SW 1271 (cell line): Measurements from ENCODE around the gene SLC29A1.

Source experiments
- DNase-seq, 2 experiments: peaks; one replicate each; lab custom pipeline; 2025; lab: John Stamatoyannopoulos, UW

The SLC29A1 gene

DNA sequence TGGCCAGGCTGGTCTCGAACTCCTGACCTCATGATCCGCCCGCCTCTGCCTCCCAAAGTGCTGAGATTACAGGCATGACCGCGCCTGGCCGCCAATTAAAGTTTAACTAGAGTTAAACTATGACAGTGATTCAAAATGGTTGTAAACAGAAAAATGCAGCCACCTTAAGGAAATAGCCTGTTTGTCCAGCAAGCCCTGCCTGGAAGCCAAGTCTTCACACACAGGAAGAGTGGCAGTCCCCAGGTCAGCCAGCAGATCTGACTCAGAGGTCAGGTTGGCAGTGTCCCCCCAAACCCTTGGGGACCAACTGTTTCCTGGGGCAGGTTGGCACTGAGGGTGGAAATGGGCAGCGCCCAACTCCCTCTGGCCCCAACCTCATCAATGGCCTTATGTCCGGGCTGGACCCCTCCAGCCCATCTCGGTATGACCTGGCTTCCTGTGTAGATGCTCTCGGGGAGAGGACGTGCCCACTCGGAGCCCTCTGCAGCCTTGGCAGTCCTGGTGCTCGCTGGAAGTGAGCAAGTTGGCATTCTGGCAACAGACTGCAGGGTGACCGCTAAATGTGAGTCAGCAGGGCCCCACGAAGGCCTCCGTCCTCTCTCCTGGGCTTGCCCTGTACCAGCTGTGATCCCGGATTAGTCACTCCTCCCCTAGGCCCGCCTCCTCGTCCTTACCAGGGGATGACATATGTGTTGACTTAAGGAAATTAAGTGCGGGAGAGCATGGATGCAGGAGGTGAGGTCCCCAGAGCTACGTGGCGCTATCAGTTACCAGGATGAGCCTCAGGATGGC is 13.8 kb downstream of the SLC29A1 start:
- DNase-seq: peak; percentile 98

DNA sequence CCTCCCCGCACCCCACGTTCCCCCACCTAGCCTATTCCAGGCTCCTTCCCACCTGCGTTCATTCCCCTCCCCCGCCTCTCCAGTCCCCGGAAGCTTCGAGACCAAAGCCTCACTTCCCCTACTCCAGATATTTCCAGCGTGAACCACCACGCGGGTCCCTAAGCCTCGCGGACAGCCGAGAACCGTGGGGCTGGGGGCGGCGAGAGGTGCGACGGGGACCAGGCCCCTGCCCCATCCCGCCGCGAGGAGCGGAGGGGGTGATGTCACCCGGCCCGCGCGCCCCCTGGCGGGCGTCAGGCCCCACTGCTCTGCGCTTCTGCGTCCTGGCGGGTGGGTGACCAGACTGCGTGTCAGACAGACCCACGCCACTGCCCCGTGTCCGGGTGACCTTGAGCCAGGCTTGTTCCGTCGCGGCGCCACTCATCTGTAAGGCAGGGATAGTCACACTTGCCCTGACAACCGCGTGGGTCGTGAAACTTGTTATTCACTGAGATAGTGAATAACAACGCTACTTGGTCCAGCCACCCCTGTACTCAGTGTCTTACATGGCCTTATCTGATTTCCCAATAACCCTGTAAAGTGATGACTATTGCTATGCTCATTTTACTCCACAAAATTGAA is 14.5 kb downstream of the SLC29A1 start:
- peak in 1 of 2 experiments; percentile 71 for DNase-seq

DNA sequence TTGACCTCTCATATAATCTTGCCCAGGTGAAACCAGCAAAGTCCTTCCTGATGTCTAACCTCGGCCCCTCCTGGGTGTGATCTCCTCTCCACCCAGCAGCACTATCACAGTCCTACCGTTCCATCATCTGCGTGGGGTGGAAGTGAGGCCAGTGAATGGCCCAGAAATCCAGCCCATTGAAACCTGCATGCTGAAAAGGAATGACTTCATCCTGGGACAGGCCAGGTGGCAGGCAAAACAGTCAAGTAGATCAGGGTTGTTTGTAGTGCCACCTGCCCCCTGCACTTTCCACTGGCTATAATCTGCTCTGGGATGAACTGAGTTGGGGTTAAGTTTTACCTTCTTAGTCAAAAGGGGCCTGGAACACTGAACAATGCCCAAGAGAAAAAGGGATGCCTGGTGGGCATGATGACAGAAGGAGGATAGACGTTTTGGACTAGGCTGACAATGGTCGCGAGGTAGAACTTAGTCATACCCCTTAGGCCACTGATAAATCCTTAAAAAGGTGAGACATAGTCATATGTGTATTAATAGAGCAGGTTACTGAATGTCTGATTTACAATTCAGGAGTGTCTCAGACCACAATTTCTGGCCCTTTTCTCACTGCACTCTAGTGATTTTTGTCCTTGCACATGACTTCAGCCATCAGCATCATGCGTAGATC is 15.4 kb downstream of the SLC29A1 start:
- no peak for DNase-seq

DNA sequence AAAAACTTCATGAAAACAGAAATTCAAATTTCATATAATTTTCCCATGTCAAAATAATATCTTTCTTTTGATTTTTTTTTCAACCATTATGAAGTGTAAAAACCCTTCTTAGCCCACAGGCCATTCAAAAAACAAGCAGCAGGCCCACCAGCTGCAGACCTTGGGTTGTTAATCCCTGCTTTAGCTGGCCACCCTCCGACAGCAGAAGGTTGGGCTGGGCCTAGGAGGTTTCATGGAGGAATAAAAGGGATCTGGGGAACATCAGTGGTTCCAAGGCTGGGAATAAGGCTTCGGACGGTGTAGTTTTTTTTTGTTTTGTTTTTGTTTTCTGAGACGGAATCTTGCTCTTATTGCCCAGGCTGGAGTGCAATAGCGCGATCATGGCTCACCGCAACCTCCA is 19.9 kb downstream of the SLC29A1 start:
- no peak for DNase-seq

DNA sequence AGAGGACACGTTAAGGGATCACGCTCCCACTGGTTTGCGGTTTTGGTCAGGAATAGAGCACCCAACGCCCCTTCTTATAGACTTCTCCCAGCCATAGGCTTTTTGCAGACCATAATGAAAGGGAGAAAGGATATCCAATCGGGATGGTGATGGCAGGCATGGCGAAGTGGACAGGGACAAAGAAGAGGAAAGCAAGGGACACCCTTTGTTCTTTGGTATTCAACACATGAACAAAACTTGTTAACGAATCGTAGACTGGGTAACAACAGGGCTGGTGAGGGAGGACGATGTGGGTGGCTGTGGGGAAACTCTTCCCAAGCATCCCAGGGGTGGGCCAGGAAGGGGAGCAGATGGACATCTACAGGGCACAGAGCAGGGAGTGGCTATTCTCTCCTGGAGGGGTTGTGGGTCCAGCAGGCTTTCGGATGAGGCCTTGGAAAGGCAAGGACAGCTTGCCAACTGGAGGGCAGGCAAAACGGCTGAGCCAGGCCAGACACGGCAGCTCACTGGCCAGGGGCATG is 22.1 kb downstream of the SLC29A1 start:
- DNase-seq: no peak

DNA sequence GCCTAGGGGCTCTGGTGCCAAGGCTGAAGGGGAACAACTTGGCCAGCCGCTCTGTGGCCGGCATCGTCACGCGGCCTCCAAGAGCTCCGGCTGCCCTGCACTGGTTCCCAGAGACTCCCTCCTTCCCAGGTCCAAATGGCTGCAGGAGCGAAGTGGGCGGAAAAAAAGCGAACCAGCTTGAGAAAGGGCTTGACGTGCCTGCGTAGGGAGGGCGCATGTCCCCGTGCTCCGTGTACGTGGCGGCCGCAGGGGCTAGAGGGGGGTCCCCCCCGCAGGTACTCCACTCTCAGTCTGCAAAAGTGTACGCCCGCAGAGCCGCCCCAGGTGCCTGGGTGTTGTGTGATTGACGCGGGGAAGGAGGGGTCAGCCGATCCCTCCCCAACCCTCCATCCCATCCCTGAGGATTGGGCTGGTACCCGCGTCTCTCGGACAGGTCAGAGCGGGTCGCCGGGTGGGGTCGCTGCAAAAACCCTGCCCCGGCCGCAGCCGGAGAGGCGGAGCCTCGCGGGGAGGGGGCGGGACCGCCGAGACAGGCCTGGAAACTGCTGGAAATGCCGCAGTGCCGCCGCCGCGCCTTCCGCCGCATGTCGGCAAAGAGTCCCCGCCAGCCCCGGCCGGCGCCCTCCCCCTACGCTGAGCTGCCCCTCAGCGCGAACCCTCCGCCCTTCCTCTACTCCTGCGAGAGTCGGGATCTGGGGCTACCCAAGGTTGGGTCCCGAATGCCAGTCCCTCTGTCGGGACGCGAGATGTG is 22.7 kb downstream of the SLC29A1 start:
- DNase-seq: peak; percentile 45 to 70

DNA sequence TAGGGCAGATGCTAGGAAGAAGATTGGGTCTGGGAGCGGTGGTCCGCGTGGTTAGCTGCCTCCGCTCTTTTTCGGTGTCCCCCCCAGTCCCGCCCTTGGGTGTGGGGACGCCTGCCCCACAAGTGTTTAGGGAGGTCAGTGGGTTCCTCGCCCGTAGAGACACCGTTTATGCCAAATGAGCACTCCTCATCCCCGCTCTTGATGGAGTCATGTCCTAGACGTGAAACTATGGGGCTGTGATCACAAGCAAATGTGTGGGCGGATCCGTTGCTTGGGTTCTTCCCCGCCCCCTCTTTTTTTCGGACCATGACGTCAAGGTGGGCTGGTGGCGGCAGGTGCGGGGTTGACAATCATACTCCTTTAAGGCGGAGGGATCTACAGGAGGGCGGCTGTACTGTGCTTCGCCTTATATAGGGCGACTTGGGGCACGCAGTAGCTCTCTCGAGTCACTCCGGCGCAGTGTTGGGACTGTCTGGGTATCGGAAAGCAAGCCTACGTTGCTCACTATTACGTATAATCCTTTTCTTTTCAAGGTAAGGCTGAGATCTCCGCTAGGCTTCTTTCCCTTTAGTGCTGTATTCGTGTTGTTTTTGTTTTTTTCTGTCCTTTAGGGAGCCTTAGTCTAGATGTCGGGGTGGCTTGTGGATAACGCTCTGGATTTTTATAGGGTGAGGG is 23.4 kb downstream of the SLC29A1 start, which contains the start of gene HSP90AB1:
Gene HSP90AB1, plus strand, starts transcription at position 439 of the 675 bp plus-strand sequence. CDS start 1,529 bp downstream, outside the sequence.
- DNase-seq: peak; percentile 93 to 98

DNA sequence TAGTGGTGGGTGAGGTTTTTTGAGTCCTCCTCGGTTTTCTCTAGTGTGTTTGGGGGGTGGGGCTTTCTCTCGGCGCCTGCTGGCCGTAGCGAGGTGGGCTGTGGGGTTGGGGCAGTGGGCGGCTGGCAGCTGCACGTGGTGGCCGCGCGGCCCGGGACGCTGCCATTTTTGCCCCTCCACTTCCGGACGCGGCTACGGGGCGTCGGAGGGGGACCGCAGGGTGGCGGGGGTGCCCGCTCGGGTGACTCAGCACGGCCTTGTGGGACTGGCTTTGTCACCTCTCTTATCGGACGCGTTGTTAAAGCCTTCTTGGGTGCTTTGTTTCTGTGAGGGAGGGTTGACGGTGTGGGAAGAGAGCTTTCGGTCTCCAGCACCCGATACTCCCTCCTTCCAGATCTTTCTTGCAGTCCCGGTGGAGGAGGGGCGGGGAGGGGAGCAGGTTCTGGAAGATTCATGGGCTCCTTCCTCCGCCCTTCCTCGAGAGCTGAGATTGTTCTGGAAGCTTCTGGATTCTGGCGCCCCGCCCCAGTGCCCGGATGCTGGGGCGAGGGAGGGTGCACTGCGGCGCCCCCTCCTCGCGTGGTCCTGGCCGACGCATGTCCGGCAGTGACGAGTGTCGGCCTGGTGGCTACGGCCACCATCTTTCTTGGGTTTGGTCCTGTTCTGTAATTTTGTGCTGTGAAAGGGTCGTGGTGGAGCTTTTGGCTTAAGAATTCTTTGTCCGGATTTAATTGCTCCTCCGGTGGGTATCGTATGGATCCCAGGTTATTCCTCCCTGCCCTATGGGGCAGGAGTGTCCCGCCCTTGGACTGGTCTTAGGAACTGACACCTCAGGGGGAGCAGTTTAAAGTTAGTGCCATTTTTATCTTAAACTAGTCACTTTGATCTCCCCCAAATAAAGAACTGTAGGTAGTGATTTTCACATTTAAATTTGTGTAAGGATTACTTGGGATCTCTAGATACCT is 24.2 kb downstream of the SLC29A1 start:
- DNase-seq: peak; percentile 20 to 68

DNA sequence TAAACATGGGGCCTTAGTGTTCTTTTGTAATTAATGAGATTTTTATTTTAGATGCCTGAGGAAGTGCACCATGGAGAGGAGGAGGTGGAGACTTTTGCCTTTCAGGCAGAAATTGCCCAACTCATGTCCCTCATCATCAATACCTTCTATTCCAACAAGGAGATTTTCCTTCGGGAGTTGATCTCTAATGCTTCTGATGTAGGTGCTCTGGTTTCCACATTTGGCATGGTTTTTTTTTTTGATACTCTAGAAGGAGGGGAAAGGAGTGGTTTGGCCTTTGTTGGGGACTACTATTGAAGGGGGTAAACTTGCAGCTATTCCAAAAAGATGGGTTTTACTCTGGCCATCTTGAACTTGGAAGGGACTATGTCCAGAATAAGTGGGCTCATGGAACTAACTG is 25.2 kb downstream of the SLC29A1 start:
- no peak for DNase-seq

DNA sequence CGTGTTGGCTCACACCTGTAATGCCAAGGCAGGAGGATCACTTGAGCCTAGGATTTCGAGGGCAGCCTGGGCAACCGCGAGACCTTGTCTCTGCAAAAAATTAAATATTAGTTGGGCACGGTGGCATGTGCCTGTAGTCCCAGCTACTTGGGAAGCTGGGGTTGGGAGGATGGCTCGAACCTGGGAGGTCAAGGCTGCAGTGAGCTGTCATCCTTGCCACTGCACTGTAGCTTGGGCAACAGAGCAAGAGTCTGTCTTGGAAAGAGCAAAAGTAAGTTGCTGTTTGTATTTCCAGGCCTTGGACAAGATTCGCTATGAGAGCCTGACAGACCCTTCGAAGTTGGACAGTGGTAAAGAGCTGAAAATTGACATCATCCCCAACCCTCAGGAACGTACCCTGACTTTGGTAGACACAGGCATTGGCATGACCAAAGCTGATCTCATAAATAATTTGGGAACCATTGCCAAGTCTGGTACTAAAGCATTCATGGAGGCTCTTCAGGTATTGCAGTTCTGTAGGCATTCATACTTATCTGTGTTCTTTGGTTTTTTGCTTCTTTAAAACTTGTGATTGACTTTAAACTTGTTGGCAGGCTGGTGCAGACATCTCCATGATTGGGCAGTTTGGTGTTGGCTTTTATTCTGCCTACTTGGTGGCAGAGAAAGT is 25.8 kb downstream of the SLC29A1 start:
- DNase-seq: no peak

DNA sequence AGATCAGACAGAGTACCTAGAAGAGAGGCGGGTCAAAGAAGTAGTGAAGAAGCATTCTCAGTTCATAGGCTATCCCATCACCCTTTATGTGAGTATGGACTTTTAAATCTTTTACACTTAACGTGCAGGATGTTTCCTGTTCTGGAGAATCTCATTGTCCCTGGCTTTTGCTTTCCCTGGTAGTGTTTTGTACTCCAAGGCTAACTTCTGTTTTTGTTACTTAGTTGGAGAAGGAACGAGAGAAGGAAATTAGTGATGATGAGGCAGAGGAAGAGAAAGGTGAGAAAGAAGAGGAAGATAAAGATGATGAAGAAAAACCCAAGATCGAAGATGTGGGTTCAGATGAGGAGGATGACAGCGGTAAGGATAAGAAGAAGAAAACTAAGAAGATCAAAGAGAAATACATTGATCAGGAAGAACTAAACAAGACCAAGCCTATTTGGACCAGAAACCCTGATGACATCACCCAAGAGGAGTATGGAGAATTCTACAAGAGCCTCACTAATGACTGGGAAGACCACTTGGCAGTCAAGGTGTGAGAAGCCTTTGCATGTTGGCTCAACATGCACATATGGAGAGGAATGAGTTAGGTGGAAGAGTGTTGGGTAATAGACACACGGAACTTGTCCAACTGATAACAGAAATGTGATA is 26.8 kb downstream of the SLC29A1 start:
- DNase-seq: no peak

DNA sequence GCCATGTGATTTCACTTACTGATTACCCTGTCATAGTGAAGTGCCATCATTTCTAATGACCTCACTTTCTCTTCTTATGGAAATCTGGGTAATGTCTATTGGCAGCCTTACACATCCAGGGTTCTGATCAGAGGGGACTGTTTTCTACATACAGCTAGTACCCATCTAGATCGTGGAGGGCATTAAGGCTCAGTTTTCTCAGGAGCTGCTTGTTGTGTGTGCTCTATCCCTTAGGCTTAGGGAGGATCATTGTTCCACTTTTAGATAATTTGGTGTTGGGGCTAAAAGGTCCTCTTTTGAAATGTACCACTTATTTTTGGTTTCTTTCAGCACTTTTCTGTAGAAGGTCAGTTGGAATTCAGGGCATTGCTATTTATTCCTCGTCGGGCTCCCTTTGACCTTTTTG is 27.3 kb downstream of the SLC29A1 start:
- DNase-seq: no peak

DNA sequence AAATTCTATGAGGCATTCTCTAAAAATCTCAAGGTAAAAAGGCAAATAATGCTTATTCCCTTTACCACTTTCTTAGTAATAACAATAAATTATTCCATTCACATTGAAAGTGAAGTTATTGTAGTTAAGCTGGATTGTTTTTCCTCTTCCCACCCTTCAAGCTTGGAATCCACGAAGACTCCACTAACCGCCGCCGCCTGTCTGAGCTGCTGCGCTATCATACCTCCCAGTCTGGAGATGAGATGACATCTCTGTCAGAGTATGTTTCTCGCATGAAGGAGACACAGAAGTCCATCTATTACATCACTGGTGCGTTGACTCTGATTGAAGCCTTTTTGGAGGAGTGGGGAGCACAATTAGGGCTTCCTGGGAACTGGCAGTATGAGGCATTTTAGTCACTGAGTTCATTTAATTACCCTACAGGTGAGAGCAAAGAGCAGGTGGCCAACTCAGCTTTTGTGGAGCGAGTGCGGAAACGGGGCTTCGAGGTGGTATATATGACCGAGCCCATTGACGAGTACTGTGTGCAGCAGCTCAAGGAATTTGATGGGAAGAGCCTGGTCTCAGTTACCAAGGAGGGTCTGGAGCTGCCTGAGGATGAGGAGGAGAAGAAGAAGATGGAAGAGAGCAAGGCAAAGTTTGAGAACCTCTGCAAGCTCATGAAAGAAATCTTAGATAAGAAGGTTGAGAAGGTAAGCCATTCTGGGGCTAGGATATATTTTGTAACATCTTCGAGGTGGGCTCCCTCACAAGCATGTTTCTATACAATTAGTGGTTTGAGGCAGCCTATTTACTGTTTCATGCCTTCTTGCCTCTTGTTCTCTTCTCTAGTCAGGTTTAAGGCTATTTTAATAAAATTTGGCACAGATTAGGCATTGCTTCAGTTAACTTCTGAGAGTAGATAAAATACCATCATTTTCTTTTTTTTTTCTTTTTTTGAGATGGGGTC is 28.5 kb downstream of the SLC29A1 start:
- DNase-seq: no peak

DNA sequence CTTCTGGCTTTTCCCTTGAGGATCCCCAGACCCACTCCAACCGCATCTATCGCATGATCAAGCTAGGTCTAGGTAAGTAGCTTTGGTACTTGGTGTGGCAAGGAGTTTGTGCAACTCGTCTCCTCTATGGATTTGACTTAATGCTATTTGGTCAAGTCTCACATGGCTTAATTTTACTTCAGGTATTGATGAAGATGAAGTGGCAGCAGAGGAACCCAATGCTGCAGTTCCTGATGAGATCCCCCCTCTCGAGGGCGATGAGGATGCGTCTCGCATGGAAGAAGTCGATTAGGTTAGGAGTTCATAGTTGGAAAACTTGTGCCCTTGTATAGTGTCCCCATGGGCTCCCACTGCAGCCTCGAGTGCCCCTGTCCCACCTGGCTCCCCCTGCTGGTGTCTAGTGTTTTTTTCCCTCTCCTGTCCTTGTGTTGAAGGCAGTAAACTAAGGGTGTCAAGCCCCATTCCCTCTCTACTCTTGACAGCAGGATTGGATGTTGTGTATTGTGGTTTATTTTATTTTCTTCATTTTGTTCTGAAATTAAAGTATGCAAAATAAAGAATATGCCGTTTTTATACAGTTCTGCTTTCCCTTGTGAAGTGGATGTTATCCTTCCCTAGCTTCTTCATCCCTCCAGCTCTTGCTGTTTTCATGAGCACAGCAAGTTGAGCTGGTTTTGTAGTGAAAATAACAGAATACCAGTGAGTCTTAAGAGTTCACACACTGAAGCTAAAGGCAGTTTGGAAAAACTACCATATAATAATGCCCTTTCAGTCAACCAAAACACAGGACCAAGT is 30.1 kb downstream of the SLC29A1 start:
- peak; percentile 26 to 50 for DNase-seq

DNA sequence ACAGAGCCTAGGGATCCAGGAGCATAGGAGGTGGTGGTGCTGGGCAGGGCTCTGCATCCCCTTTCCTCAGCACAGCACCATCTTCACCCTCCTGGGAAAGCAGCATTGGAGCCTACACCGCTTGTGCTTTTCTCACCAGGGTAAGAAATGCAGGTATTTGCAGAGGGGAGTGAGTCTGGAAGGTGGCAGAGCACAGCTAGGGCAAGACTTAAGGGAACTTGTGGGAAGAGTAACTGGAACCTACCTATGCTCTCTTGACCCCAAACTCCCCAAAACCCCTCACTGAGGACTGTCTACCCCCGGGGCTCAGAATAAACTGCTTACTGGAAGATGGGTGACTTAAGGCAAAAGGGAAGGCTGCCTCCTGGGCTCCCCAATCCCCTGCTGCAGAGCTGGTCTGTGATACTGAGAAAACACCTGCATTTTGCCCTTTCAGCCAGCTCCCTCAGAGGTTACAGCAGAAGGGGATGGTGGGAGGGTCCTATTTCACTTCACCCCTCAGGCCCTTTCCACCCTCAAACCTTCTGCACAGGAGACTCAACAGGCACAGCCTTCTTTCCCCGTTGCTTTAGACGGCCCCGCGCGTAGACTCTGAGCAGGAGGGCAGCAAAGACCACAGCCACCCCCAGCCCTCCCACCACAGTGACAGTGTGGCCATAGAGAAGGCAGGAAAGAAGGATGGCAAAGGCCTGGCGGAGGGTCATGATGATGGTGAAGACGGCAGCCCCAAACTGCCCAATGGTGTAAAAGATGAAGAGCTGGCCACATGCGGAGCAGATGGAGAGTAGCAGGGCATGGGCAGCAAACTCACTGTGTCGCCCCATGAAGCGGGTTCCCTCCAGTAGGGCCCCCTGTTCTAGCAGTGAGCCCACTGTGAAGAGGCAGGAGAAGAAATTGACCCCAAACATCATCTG is 31.1 kb downstream of the SLC29A1 start:
- DNase-seq: no peak
